CD4-positive, alpha-beta T cell treated with Interferon gamma for 1 hour (primary cell): ENCODE results near the gene PRKG1.
"Not testable (repeated sequence)": the region's sequence is repeated elsewhere in the genome, so short reads cannot be mapped to it uniquely, and the experiment has no call there.

Experiments
- DNase-seq: peaks from one replicate; pipeline ENCODE4 v3.0.0-alpha.2; 2020

The PRKG1 gene

DNA sequence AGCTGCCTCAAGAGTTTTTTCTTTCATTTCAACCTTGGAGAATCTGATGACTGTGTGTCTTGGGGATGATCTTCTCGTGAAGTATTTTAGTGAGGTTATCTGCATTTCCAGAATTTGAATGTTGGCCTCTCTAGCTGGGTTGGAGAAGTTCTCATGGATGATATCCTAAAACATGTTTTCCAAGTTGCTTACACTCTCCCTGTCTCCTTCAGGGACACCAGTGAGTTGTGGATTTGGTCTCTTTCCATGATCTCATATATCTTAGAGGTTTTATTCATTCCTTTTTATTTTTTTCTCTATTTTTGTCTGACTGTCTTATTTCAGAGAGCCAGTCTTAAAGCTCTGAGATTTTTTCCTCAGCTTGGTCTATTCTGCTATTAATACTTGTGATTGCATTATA lies 907.4 kb downstream of the PRKG1 start:
- DNase-seq = no peak

DNA sequence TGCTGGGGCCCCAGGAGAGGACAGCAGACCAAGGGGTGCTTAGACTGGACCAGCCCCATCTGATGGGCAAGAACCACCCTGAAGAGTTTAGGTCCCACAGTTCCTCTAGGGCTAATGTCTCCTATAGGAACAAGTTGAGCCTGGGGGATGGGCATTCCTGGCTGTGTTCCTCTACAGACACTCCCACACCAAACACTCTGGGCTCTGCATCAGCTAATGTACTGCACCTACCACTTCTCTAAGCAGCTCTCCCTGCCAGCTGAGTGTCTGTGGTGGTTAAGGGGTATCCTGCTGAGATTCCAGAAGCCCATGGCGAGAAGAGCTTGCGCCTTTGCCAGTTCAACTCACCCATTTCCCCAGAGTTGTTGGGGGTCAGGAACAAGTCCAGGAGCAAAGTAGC lies 909.2 kb downstream of the PRKG1 start:
- no peak for DNase-seq

DNA sequence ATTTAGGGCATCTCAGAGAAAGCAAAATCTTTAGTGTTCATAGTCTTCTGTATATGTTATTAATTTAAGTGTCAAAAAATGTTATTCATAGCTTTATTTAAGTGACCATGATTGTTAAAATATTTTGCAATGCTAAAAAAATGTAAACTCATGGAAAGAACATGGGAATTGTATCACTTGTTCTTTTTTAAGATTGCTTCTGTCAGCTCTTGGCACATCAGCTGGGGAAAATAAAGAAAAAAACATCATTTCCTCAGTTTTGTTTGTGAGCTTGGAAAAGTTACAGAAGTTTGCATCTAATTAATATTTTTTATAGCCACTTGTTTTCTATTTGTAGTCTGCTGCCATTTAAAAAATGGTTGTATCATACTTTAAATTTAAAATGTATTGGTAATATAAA lies 911.0 kb downstream of the PRKG1 start:
- DNase-seq = no peak

DNA sequence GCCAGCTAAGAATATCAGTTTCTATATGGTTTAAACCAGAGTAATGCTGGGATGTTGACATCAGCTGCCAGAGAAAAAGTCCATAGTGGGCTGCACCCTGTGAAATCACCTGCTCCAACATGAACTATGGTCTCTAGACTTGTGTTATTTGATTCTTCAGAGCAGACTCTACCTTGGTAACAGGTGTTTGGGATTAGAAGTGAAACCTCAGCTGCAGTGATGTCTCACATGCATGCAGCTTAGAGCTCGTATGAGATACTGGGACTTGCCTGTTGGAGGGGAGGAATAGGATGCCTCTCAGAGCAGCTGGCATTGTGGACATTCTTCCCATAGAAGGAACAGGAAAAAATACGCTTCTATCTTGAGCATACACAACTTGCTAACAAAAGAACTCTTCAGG lies 912.2 kb downstream of the PRKG1 start:
- DNase-seq = no peak

DNA sequence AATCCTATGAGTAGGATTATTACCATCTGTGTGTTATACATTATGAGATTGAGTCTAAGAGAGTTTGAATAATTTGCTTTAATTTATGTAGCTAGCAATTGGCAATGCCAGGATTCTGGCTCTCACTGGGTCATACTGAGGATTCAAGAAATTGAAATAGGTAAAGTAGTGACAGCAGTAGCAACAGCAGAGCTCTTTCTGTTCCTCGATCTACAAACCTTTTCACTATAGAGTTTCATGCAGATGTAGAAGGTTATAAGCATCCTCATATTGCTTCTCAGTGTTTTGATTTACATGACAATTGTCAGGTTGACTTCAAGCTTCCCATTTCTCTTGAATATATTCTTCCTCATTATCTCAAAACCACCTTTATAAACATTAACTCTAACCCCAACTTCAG lies 919.2 kb downstream of the PRKG1 start:
- DNase-seq = no peak

DNA sequence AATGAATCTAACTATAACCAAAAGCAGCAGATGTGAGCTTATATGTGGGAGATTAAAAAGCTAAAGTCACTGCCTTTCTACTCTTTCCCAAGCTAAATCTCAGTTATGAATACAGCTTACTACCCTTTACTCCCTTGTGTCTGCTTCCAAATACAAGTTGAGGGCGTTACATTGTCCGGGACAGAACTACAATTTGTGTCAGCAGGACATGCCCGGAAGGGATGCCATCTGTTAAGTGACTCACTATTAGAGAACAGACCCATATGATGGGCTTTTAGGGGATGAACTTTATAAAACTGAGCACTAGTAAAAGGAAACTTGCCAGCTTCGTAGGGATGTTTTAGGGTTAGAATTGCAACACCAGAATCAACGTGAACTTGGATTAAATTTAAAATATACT lies 924.8 kb downstream of the PRKG1 start:
- DNase-seq = no peak

DNA sequence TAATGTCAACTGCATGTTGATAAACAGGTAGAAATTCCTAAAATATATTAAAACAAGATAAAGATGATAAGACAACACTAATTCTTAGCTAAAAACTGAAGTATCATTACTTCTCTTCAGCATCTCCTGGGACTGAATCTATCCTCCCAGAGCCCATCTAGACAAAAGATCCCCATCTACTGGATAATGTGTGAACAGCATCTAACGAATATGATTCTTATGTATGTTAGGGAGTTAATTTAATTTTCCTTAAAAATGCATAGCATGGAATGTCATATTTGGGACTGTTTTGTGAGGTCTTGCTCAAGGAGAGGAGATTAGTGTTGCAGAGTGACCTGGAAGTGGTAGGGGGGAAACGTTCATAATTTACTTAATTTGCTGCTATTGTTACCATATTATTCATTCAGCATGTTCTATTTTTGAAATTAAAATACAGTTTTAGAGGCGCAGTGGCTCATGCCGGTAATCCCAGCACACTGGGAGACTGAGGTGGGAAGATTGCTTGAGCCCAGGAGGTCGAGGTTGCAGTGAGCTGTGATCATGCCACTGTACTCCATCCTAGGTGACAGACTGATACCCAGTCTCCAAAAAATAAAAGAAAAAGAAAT lies 930.2 kb downstream of the PRKG1 start:
- DNase-seq = no peak

DNA sequence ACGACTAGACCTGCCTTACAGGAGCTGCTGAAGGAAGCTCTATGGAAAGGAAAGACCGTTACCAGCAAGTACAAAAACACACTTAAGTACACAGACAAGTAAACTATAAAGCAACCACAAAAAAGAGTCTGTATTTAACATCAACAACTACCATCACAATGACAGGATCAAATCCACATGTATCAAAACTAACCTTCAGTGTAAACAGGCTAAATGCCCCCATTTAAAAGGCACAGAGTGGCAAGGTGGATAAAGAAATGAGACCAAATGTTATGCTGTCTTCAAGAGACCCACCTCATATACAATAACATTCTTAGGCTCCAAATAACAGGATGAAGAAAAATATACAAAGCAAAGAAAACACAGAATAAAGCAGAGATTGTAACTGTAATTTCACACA lies 932.8 kb downstream of the PRKG1 start:
- DNase-seq = no peak

DNA sequence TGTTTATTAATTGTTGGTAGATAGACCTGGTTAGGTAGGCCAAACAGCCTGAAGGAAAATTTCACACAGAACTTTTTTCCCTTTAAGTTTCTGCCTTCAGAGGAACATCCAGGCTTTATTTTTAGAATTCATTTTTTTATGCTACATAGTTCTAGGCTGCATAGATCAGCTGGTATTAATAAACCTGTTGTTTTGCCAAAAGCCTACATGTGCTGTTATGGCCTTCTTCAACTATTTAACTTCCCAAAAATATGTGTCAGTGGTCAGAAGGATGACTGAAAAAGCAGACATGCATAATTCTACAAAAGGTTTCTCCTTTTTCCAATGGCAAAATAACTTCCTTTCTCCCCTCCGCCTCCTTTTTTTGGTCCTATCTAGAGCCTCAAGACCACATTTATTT lies 936.8 kb downstream of the PRKG1 start:
- no peak for DNase-seq

DNA sequence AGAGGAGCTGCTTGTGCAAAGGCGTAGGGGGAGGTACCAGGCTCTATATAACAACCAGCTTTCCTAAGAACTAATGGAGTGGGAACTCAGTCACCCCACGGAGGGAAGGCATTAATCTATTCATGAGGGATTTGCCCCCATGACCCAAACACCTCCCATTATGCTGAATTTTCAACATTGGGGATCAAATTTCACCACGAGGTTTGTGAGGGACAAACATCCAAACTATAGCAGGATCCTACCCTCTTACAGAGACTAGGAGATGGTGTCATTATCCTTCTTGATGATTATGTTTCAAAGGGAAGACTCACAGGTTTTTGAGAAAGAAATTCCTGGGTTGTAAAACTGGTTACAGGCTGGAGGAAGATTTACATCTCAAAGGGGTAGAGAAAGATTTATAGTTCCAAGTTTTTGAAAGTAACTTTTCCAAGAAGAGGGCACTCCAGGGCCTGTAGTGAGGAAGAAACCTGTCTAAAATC lies 944.8 kb downstream of the PRKG1 start:
- no peak for DNase-seq

DNA sequence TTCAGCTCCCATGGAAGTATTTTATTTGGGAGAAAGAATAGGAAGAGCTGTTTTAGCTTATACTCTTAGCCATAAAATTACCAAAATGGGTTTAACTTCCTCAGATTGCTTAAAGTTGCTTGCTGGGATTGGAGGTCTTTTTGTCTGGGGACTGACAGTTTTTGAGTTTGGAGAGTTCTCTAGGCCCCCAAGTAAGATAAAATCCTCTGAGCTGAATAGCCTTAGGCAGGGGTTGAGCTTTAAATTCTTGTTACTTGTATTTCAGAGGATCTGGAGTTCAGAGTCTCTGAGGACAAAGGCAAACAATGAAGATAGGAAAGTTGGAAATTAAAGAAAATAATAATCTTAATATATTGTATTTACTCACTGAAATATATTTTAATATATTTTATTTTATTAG lies 945.4 kb downstream of the PRKG1 start:
- no peak for DNase-seq

DNA sequence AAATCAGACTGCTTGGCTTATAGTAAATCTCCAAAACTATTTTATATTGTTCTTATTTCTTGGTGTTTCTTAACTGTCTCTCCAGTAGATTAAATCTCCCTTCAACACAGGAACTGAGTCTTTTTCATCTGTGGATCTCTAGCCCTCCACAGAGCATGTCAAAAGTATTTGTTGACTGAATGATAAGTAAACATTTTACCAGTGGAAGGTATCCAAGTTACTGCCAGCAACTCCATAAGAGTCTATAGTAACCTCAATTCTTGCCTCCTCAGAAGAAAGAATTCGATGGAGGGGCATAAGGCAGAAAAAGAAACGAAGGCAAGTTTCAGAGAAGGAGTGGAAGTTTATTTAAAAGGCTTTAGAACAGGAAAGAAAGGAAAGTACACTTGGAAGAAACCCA lies 945.9 kb downstream of the PRKG1 start:
- no peak for DNase-seq

DNA sequence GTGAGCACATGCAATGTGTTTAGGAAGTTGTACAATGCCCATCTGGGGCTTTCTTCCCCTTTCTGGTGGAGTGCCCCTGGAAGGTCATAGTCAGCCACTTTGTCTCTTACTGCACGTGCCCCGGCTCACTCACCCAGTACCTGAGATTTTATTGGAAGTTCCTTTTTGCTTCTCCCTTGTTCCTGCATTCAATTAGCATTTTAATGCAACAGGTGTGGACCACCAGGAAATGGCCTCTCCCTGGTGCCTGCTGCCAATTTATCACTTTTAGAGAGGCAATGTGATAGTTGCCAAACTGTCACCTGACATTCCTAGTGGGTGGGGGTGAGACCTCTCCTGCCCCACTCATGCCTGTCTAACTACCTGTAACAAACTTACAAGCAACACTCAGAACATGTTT lies 946.4 kb downstream of the PRKG1 start:
- DNase-seq = no peak

DNA sequence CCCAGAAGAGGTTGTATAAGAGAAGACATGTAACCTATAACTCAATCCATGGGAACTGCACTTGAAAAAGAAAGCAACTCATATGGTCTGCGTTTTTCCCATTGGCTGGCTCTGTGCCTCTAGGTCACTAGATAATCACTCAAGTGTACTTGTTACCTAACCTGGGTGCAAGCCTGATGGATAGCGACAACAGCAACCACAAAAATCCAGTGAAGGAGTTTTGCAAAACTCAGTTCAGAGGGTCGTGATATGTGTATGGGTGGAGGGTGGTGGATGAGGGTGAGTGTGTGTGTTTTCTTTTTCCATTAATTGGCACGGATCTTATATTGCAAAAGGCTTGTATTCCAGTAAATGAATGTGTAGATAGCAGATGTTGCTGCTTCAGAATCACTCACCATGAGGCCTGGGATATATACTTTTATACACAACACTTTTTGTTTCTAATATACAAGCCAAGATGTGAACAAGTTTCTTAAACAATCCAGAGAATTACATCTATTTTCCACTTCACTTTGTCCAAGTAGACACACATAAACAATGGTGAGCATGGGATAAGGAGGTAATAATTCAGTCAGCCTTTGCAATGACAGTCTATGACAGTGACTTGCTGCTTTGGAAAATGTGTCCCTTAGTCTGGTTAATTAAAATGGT lies 952.9 kb downstream of the PRKG1 start:
- DNase-seq = no peak

DNA sequence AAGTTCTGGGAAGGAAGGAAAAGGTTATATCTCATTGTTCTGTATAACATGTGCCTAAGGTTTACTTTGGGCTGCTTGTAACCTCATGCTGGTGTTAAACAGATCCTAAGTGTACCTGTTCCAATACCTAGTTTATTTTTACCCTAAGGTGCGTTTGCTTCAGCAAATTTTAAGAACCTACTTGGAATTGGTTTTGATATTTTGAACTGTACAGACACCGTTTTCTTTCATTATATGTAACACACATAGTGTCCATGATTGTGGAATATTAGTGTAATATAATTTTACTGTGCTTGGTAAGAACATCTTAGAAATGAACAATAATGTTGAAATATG lies 954.2 kb downstream of the PRKG1 start:
- no peak for DNase-seq

DNA sequence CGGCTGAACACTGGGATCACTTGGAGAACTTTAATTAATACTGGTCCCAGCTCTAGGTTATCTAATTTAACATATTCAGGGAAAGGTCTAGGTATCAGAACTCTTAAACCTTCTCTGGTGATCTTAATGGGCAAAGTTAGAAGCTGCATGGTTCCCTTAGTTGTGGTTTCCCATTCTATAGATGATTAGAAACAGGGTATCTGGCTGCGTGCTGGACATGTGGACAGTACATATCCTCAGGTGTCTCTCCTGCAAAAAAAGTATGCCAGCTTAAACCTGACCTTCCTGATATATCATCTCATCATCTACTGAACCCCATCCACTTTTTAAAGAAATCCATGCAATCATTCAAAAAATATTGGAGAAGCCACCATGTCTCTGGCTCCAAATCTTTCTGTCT lies 955.3 kb downstream of the PRKG1 start:
- DNase-seq = no peak

DNA sequence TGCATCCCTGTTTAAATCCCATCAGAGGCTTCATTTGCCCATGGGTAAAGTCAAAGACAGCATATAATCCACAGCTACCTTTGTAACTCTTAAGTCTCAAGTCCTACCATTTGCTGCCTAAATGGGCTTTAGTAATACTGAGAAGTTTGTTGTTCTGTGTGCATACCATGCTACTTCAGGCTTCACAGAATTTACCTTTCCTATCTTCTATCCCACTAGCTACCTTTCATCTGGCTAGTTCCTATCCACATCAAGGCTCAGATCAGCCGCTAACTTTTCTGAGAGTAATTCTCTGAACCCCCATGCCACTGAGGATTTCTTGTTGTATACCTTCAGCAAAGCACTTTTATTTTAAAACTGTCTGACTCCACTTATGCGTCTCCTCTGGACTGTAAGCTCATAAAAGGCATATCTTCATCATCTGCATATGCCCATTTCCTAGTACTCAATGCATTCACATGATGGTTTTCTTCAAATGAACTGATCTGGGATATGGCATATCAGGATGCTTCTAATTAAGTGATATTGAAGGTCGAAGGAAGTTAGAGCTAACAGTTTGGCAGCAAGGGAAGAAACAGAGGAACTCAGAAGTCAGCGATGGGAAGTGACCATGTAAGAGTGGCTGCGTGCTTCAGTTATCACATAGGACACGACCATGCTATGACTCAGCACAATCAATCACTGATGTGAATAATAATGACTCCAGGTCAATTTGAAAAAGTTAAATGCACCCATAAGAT lies 955.9 kb downstream of the PRKG1 start:
- no peak for DNase-seq

DNA sequence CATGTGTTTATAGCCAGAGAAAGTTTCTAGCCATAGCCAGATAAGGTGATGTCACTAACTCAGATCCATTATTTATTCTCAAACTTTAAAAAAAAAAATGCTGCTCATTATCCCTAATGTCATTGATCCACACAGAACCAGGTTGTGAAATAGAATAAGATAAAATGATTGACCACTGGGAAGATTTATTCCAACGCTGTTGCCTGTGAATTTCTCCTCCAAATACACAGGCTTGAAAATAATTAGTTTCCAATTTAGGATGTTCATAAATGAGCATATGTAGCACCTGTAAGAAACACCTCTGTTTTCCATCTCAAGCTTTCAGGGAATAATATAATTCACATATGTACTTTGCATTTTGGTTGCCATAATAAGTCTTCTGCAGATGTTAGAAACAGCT lies 956.7 kb downstream of the PRKG1 start:
- DNase-seq = no peak

DNA sequence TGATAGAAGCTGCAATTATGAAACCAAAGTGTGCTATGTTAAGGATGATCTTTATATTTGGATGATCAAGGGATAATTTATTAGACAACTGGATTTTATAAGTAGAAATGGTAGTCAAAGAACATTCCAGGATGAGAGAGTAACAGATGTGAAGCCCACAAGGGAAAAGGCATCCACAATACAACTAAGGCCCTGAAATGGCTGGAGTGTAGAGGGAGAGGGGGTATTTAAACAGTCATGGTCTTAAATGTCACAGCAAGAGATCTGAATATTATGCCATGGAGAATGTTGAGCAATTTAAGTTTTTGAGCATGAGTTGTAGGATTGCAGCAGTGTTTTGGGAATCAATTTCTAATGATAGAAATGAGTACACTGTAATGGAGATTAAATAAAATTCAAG lies 957.5 kb downstream of the PRKG1 start:
- no peak for DNase-seq

DNA sequence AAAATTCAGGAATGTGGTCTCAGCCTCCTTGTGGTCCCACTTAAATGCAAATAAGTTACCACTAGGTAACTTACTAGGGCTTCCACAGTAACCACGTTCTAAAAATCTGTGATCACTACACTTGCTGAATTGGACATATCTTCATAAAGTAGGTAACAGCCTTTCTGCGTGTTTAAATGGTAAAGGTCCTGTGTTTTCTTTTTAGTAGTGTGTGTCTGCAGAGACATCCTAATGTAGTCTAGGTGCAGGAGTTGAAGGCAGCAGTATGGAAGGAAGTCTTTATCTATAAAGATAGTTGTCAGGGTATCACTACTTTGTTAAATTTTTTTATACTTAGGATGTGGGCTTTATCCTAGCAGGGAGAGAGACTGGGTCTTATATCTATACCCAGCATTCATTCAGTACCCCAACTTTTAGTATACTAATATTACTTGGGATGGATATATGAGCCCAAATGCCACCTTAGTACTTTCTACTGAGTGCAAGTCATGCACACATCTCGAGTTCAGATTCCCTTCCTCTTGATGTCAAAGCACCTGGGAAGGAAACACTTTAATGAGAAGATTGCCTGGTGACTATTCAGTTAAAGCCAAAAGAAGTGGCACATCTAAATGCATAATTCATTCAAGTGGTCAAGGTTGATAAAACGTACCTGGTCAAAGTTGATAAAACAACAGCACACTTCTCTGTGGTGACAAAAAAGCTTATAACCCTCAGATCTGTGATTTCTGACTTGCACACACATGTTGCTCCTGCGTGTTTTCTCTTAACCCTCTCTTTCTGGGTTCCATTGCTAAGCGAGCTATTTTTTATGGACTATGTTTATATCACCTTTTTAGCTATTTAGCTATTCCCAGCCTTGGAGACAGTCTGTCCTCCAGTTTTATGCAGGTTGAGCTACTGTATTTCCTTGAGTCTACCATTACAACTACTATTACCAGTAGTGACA lies 958.7 kb downstream of the PRKG1 start:
- no peak for DNase-seq

DNA sequence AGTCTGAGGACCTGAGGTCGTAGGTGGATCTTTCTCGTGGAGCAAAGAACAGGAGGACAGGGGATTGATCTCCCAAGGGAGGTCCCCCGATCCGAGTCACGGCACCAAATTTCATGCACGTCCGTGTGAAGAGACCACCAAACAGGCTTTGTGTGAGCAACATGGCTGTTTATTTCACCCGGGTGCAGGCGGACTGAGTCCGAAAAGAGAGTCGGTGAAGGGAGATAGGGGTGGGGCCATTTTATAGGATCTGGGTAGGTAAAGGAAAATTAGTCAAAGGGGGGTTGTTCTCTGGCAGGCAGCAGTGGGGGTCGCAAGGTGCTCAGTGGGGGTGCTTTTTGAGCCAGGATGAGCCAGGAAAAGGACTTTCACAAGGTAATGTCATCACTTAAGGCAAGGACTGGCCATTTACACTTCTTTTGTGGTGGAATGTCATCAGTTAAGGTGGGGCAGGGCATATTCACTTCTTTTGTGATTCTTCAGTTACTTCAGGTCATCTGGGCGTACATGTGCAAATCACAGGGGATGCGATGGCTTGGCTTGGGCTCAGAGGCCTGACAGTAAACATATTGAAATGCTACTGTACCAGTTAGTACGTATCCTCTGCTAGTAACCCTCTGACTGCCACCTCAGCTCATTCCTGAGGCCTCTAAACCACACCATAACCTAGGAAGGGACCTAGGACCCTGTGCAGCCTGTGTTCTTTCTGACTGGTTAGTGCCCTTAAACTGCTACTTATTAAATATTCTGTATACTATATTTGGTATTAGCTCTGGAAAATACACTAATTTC lies 964.9 kb downstream of the PRKG1 start:
- not testable (repeated sequence) for DNase-seq

DNA sequence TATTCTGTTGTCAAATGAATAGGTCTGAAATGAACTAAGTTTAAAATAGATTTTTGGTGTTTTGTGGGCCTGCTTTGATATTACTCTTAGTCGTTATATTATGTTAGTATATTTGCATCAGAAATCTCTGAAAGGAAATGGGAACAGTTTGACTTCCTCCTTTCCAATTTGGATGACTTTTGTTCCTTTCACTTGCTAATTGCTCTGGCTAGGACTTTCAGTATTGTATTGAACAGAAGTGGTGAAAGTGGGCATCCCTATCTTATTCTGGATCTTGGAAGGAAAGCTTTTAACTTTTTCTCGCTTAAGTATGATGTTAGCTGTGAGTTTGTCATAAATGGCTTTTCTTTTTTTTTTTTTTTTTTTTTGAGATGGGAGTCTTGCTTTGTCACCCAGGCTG lies 966.2 kb downstream of the PRKG1 start:
- DNase-seq = no peak

DNA sequence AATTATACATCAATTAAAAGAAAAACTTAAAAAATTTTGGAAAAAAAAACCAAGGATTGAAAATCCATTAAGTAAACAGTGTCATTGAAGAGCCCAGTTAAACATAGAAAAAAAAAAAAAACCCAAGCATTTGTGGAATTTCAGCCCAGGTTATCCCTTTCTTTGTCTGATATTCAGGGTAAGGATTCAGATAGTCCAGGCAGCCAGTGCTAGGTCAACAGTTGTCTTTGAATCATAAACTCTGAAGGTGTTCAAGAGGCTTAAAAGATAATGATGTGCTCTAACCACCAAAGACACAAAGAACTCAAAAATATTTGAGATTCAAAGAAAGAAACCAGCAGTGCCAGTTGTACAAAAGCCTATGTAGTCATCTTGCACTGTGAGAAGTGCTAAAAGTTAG lies 969.5 kb downstream of the PRKG1 start:
- DNase-seq = no peak
